Eye (tissue), 1 donor: ENCODE data around the gene PUS10.
"Not testable (repeated sequence)": the region's sequence is repeated elsewhere in the genome, so short reads cannot be mapped to it uniquely, and the experiment has no call there.

ENCODE experiments used
- DNase-seq: peaks from one replicate; pipeline ENCODE4 v3.0.0-alpha.2; 2015

The PUS10 gene

DNA sequence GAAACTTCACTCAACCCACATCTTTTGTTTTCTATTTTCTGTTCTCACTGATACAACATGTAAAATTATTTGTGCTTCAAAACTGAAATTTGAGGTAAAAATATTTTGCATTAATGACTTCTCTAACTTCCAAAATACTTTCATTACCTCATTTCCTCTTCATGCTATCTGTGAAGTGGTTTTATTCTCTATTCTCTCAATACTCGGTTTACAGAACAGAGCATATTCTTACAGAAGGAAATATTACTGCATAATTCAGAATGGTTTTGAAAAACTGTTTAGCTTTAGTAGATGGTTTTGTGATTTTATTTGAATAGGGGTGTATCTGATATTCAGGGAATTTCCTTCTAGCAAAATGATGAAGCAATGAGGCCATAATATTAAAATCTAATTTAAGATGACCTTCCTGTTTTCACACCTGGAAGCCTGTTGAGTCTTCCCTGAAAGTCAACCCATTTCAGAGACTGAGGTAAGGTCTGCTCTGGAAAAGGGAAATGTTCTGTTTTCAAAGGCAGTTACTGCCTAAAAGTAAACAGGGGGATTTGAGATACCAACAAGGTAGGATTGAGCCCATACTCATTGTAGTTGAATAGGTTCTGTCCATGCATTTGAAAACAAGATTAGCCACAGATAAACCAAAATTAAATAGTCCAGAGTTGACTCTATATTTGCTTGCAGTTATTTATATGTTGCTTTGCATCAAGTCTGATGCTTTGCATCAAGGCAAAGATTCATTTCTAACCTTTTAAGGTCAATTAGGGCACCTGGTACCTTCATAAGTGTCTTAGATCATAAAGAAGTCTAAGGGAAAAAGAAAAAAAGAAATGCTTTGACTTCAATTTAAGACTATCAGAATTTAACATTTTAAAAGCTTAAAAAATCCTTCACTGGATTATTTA is 51.3 kb downstream of the PUS10 start:
- no peak for DNase-seq

DNA sequence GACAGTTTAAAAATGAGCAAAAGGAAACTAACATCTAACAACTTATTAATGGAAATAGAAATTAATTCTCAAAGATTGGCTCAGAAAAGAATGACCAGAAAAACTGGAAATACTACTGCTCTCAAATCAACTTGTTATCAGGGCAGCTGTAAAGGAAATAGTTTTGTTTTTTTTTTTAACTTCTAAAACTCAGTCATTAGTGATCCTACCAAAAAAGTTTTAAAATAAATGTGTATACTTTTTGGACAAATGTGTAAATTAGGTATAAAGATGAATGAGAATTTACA is 52.6 kb downstream of the PUS10 start:
- DNase-seq = no peak

DNA sequence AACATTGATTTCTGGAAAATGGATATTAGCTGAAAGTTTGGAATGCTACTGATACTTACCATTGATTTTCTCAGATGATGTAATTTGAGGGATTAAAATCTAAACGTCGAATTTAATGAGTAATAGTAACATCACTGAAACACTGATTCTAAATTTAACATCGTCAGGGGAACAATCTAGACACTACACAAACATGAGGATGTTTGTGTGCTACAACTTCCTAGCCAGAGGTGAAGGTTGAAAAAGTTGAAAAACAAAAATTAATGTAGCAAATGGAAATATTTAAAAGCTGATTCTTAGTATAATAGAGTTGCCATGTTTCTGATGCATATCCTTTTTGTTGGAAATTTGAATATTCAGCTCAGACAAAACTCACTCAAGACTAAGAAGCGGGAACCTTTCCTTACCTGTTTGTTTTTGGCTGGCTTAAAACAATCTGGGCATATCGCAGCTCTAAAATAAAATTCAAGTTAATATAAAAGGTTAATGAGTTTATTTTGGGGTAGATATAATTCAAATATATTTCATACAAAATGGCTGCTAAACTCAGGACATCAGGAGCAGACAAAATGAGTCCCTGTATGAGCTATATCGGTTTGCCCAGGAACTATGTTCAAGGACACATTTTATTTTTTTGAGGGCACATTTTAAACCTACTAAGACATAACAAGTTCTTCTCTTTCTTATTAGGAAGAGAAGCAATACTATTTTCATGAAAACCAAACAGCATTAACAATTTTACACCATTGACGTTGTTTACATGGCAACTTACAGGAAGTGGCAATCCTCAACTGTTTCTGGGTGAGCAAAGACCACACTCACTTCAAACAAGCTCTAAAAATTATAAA is 53.2 kb downstream of the PUS10 start:
- DNase-seq = no peak

DNA sequence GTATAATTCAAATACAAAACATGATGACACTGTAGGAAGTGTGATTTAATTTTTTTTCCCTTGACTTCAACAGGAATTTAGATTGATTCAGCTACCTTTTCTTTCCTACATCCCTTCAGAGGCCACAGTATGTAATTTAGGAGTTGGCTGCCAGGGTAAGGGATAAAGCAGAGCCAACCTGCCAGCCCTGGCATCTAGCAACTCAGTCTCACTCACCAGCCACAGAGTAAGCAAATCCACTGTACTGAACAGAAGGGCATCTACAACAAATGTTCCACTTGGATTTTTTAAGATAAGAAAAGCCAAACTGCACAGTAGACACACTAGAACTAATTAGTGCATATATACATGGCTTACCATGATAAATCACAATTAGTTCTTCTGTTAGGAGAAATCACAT is 54.9 kb downstream of the PUS10 start:
- no peak for DNase-seq

DNA sequence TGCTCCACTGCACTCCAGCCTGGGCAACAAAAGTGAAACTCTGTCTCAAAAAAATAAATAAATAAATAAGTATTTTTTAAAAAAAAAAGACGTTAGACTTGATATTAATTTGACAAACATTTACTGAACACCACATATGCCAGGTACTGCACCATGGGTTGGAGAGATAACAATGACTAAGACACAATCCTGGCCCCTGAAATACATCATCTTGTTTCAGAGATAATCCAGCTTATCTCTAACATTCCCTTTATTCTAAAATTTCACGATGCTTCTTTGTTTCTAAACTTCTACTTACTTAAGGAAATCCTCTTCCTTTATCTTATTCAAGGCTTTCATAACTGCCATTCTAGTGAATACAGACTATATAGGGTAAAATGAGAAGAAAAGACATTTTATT is 55.5 kb downstream of the PUS10 start:
- DNase-seq = no peak

DNA sequence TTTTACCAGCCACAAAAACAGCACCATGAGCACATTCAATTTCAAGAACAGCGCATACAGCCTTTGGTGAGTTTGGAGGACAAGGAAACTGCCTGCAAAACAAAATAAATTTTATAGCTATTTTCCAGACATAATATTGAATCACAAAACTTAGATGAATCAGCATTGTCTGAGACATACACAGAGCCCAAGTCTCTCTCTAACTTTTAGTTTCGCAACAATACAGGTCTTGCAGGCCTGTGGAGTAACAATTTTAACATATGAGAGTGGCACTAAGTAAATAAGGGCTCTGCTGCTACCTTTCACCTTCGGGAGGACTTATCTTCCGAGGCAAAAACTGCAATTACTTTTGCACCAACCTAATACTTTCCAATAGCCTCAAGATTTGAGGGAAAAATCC is 56.6 kb downstream of the PUS10 start:
- DNase-seq = no peak

DNA sequence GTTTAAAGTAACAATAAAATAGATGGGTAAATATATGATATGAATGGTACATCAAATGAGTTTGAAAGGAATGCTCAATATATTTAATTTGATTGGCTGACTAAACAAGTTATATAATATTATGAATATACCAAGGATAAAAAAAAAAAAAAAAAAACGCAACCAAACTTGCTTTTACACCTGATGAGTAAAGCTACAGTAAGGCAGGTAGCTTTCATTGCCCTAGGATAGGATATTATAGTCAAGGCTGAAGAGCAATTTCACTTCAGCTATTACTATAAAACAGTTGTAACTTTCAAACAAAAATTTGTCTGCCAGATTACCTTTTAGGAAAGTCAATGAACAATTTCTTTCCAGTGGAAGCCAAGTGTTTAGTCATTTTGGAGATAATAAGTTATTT is 57.3 kb downstream of the PUS10 start:
- DNase-seq = no peak

DNA sequence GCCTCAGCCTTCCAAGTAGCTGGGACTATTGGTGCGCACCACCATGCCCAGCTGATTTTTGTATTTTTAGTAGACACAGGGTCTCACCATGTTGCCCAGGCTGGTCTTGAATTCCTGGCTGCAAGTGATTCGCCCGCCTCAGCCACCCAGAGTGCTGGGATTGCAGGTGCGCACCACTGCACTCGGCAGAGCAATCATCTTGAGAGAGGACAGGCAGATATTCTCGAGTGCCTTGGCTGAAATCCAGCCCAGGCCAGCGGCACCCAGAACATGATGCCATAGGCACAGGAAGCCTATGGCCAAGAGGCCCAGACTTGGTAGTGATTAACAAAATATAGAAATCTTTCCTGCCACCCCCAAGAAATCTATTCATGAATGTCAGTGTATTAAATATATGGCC is 58.6 kb downstream of the PUS10 start:
- no peak for DNase-seq

DNA sequence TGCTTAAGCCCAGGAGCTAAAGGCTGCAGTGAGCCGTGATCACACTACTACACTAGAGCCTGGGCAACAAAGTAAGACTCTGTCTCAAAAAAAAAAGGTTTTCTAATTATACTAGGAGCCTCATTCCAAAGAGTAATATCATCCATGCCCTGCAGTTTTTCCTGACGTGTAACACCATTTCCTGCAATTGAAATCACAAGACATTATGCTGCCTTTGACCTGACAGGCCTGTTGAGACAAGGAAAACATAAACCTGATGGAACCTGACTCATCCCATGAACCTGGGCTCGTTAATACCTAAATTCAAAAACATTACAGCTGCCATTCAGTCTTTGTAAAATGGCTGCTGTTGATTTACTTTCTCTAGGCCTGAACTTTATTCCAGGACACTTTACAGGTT is 59.3 kb downstream of the PUS10 start:
- no peak for DNase-seq

DNA sequence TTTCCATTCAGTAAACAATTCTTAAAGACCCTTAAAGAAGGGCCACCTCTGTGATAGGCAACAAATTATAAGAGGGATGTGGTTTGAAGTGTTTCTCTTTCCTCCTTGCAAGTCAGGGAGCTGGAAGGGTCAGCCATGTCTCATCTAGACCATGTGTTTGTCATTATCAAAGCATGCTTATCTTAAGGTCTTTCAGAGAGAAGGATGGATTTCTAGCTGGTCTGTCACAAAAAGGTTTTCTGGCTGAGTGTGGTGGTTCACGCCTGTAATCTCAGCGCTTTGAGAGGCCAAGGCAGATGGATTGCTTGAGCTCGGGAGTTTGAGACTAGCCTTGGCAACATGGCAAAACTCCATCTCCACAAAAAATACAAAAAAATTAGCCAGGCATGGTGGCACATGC is 59.7 kb downstream of the PUS10 start:
- no peak for DNase-seq

DNA sequence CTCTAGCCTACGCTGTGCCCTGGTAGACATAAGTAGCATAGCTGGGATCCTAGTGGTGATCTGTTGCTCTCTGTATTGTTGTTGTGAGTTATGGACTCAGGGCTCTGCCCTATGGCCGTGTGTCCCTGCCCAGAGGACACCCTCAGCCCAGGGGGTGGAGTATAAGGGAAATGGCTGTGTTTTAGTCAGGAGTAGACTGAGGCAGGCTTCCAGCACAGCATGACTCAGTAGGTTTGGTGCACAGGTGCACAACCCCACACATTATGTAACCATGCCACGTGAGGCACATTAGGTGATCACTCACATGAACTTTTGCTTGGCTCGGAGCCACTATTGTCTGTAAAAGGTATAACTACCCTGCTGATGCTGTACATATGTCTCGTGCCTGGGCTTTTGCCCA is 60.4 kb downstream of the PUS10 start:
- no peak for DNase-seq

DNA sequence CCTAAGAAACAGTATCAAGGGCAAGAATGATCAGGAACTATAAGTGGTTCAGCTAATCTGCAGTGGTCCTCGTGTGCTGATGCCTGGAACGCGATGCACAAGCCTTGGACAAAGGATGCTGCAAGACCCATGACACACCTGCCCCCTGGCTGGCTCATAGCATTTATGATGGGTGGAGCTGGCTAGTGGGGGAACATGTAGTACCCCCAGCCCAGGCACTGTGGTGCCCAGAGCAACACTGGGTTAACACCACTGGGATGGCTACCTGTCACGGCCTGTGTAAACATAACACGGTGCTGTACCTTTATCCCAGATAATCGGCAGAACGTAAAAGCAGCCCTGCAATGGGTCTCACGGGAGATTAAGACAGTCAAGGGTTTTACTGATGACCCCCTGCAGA is 60.8 kb downstream of the PUS10 start:
- no peak for DNase-seq

DNA sequence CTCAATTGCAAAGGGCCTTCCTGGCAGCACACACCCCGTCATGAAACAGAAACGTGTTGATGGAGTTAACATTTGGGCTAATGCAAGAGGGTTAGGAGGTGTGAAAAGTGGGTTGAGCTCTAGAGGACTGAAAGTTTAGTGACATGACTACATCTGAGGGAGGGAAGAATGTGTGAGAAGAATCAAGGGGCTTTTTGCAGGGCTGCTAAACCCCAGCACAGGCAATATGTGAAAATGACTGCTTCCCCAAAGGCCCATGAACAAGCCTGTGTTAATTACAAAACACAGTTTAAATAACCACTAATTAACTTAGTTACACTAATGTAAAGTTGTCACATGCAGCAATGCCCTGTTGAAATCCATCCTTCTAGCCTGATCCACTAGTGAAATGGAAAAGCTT is 63.9 kb downstream of the PUS10 start:
- DNase-seq = no peak

DNA sequence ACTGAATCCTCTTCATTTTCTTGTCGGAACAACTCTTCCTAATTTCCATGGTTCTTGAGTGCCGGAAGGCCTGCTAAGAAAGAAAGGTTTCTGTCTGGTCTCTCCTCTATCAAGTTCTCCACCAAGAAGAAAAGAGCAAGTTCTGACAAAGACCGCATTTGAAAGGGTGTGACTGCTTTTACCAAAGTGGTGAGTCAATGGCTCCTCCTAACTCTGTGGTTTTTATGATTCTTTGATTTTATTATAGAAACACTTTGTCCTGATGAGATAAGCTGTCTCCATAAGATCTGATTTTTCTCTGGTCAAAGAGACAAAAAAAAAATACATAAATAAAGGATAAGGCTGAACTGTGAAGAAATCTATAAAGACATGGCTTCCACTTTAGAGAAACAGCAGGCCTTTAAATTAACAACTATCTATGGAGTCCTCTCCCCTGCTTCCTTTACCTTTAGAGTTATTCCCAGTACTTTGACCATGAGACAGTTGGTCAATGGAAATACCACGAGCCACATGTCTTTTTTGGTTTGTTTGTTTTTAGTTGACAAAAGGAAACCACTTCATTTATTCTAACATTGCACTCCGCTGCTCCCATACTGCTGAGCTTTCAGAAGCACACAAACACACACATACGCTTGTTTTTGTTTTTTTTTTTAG is 69.0 kb downstream of the PUS10 start:
- DNase-seq = no peak

DNA sequence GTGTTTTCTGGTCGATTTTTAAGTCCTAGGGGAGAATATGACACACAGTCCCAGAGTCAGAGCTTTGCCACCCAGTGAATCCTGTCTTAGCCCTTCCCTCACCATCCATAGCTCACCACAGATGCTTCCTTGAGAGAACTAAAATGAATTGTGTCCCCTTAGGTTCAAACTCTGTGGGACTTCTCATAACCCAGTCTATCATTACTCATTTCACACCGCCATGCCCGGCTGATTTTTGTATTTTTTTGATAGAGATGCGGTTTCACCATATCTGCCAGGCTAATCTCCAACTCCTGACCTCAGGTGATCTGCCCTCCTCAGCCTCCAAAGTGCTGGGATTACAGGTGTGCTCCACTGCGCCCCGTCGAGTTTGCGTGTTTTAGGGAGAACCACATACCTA is 69.9 kb downstream of the PUS10 start:
- DNase-seq = no peak

DNA sequence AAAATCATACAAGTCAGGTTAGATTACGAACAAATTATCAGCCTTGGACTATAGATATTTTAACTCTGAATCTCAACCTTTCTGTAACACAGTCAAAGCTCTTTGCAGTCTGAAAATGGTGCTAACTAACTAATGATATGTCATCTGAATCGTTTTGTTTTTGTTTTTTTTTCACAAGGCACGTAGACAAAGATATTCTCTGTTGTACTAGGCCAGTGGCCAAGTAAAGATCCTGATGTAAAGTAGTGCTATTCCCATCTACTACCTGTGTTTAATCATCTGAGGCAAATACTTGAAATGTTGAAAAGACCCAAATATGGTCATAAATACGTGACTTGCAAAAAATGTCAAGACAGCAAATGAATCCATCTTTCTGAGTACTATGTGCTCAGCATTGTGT is 71.0 kb downstream of the PUS10 start:
- DNase-seq = no peak

DNA sequence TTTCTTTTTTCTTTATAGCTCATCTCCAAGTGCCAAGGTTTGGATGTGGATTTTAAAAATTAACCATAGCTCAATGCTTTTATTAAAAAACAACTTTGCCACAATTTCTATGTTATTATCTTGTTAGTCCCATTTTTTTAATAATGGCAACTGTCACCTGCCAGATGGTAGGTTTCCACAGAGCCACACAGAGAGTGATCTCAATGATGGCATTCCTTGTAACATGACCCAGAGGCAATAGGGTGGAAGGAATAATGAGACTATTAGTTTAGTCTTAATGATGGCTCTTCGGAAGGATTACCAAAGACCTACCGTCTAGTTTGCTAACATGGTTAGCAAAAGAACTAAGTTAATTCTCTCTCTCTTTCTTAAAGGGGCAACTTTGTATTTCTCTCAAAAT is 72.7 kb downstream of the PUS10 start:
- peak; percentile 30 for DNase-seq

DNA sequence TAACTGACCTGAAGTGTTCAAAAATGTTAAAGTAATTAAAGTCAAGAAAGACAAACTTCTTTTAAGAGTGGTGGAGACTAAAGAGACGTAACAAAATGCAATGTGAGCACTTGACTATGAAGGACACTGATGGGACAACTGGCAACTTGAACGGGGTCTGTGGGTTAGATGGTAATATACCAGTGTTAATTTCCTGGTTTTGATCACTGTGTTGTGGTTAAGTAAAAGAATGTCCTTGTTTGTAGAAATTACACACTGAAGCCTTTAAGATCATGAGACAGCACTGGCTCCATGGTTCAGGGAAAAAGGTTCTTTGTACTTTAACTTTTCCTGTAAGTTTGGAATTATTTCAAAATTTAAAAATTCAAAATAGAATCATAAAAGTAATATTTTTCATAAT is 78.4 kb downstream of the PUS10 start:
- no peak for DNase-seq

DNA sequence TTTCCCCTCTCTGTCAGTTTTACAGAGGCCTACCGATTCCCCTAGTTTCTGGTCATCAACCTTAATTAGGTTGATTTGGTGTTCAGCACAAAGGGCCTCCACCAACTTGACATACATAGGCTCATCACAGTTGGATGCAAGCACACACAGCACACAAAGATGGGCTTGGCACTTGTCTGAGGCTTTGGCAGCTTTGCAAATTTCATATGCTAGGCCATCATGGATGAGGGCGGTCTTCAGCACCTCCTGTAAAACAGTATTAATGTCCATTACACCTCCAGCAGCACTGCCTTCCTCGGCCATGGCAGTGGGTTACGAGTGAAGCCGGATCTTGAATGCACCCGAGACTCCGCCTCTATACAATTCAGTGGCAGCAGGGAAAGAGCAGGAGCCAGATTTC is 79.8 kb downstream of the PUS10 start:
- DNase-seq = no peak

DNA sequence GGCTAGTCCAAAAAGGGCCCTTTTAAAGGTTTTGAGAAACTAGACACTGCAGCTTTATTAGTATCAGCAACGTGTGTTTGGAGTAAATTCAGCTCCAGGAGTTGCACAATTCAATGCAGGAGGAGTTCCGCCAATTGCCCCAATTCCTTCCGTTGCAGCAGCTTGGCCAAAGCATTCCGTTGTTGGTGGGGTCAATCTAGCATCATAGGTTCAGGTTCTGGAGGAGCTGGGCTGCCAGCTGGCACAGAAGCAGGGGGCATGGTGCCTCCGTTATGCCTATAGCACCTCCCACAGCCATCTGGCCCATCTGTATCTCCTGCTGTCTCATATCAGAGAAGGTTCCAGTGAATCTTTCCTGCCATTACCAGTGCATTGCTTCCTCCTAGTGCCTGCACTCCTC is 81.3 kb downstream of the PUS10 start:
- no peak for DNase-seq

DNA sequence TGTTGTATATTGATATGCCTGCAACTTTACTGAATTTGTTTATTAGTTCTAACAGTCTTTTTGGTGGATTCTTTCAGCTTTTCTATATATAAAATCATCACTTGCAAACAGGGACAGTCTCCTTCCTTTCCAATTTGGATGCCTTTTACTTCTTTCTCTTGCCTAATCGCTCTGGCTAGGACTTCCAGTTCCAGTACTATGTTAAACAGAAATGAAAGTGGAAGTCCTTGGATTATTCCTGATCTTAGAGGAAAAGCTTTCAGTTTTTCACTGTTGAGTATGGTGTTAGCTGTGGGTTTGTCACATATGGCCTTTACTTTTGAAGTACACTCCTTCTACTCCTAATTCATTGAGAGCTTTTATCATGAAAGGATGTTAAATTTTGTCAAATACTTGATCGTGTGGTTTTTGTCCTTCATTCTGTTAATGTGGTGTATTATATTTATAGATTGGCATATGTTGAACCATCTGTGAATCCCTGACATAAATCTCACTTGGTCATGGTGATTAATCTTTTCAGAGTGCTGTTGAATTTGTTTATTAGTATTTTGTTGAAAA is 83.8 kb downstream of the PUS10 start:
- DNase-seq = no peak

DNA sequence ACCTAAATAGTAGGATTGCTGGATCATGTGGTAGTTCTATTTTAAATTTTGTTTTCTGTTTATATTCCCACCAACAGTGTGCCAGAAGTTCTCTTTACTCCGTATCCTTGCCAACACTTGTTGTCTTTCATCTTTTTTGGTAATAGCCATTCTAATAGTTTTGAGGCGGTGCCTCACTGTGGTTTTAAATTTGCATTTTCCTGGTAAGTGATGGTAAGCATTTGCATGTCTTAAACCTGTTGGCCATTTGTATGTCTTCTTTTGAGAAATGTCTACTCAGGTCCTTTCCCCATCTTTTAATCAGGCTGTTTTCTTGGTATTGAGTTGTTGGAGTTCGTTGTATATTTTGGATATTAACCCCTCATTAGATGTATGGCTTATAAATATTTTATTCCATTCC is 85.1 kb downstream of the PUS10 start:
- no peak for DNase-seq

DNA sequence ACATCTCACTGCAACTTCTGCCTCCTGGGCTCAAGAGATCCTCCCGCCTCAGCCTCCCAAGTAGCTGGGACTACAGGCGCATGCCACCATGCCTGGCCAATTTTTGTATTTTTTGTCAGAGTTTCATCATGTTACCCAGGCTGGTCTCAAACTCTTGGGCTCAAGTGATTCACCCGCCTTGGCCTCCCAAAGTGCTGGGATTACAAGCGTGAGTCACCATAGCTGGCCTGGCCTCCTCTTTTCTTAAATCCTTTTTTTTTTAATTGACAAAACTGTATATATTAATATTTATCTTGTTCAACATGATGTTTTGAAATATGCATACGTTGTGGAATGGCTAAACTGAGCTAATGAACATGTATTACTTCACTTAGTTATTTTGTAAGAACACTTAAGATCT is 86.0 kb downstream of the PUS10 start:
- DNase-seq = not testable (repeated sequence)
